H1 (cell line): Measurements from ENCODE around the gene G6PC3. TPM values are rescaled to one million over a fixed set of nuclear protein-coding genes. Genes with fewer than 3 reads are reported as not detected.

Source experiments
- CTCF ChIA-PET: fragments of 300-600 bp; sonication (Branson Sonifier 250); formaldehyde crosslinking; loops from one replicate; lab custom pipeline; 2021; ENCODE audit not compliant: partially characterized antibody; lab: Charles Lee
- POLR2A ChIA-PET: fragments of 300-600 bp; sonication (Branson Sonifier 250); formaldehyde crosslinking; loops from one replicate; lab custom pipeline; 2021; ENCODE audit warnings: inconsistent platforms; ENCODE audit not compliant: partially characterized antibody; lab: Charles Lee
- DNase-seq, 2 experiments: peaks; one replicate each; pipeline versions ENCODE4 v3.0.0 to v3.0.0-alpha.2; 2010 to 2022; ENCODE audit warnings: low spot score in 2 of 2, low read depth in 1 of 2, mixed read lengths in 1 of 2
- FAIRE-seq: peaks from 2 replicates; lab custom pipeline; 2011; peaks lifted over from hg19 to GRCh38; lab: Jason Lieb, UNC
- H2AFZ ChIP-seq: 2 replicates; pipeline ENCODE4 v1.8.1; 2012; ENCODE audit warnings: low read length, inconsistent platforms
- H2AK5ac ChIP-seq: 2 replicates; pipeline ENCODE4 v1.6.1; 2013; ENCODE audit warnings: low read depth, low read length
- H2BK120ac ChIP-seq: replicated peaks from 2 replicates; pipeline ENCODE3; 2013; ENCODE audit warnings: low read depth, low read length, inconsistent platforms
- H2BK12ac ChIP-seq: 2 replicates; pipeline ENCODE4 v1.6.1; 2013; ENCODE audit warnings: low read depth, low read length
- H2BK15ac ChIP-seq: 2 replicates; pipeline ENCODE4 v1.6.1; 2013; ENCODE audit warnings: low read length
- H2BK20ac ChIP-seq: 2 replicates; pipeline ENCODE4 v1.6.1; 2013; ENCODE audit warnings: low read length
- H2BK5ac ChIP-seq: 2 replicates; pipeline ENCODE4 v1.6.1; 2013; ENCODE audit warnings: low read depth, low read length
- H3K14ac ChIP-seq: 2 replicates; pipeline ENCODE4 v1.6.1; 2013; ENCODE audit warnings: inconsistent platforms; ENCODE audit not compliant: insufficient read length
- H3K18ac ChIP-seq: 2 replicates; pipeline ENCODE4 v1.6.1; 2013; ENCODE audit warnings: low read length; ENCODE audit errors: extremely low read depth
- H3K23ac ChIP-seq: 2 replicates; pipeline ENCODE4 v1.6.1; 2013; ENCODE audit warnings: inconsistent platforms; ENCODE audit not compliant: insufficient read length
- H3K23me2 ChIP-seq: 2 replicates; pipeline ENCODE4 v1.6.1; 2013; ENCODE audit warnings: low read depth, low read length
- H3K27ac ChIP-seq: 2 replicates; pipeline ENCODE4 v1.6.1; 2011; ENCODE audit warnings: low read depth, low read length, inconsistent platforms
- H3K27me3 ChIP-seq, 4 experiments: replicated peaks in 1 of 4; 1 replicate in 1 of 4; 2 replicates in 3 of 4; pipeline versions ENCODE4 v1.6.1 to v1.8.1; 2011 to 2013; ENCODE audit warnings: low read length in 3 of 4, mild to moderate bottlenecking in 3 of 4, inconsistent platforms in 2 of 4, mixed read lengths in 2 of 4, moderate library complexity in 1 of 4; ENCODE audit not compliant: control insufficient read depth in 3 of 4, insufficient read depth in 3 of 4; ENCODE audit errors: extremely low read depth in 1 of 4
- H3K36me3 ChIP-seq, 4 experiments: 2 replicates each; pipeline versions ENCODE4 v1.6.1 to v1.8.1; 2011 to 2013; ENCODE audit warnings: mild to moderate bottlenecking in 4 of 4, low read length in 3 of 4, moderate library complexity in 2 of 4, control low read depth in 1 of 4, inconsistent platforms in 1 of 4; ENCODE audit not compliant: insufficient read depth in 4 of 4, control insufficient read depth in 2 of 4
- H3K4ac ChIP-seq: replicated peaks from 2 replicates; pipeline ENCODE3; 2013; ENCODE audit warnings: low read length, low read depth, mixed read lengths, inconsistent platforms; ENCODE audit not compliant: insufficient read length
- H3K4me1 ChIP-seq, 4 experiments: replicated peaks in 1 of 4; 1 replicate in 1 of 4; 2 replicates in 3 of 4; pipeline versions ENCODE4 v1.6.1 to v1.8.1; 2011 to 2013; ENCODE audit warnings: low read length in 3 of 4, inconsistent platforms in 2 of 4, mixed read lengths in 1 of 4; ENCODE audit not compliant: insufficient read depth in 4 of 4, control insufficient read depth in 3 of 4
- H3K4me2 ChIP-seq, 2 experiments: 2 replicates each; pipeline versions ENCODE4 v1.6.1 to v1.8.1; 2011 to 2013; ENCODE audit warnings: low read depth in 2 of 2, low read length in 2 of 2, control low read depth in 1 of 2, inconsistent platforms in 1 of 2, mild to moderate bottlenecking in 1 of 2; ENCODE audit not compliant: insufficient read depth in 1 of 2
- H3K4me3 ChIP-seq, 4 experiments: fragments of 200-600, 300-600 bp in 1 of 4; sonication (generic), shearing (Covaris generic), sonication (Bioruptor Twin) in 1 of 4; 2 replicates each; pipeline versions ENCODE4 v1.5.1 to v1.8.1; 2011 to 2016; ENCODE audit warnings: low read length in 4 of 4, low read depth in 3 of 4, control low read depth in 2 of 4, inconsistent platforms in 2 of 4, mild to moderate bottlenecking in 2 of 4, mixed read lengths in 1 of 4, moderate library complexity in 1 of 4; ENCODE audit not compliant: insufficient read depth in 2 of 4; ENCODE audit errors: extremely low read depth in 1 of 4
- H3K56ac ChIP-seq: replicated peaks from 2 replicates; pipeline ENCODE3; 2013; ENCODE audit warnings: low read depth, mild to moderate bottlenecking, mixed read lengths, low read length, inconsistent platforms; ENCODE audit not compliant: insufficient read length
- H3K79me1 ChIP-seq: 2 replicates; pipeline ENCODE4 v1.6.1; 2013; ENCODE audit warnings: low read depth, low read length, control low read depth
- H3K79me2 ChIP-seq, 2 experiments: 2 replicates each; pipeline versions ENCODE4 v1.6.1 to v1.8.1; 2012 to 2013; ENCODE audit warnings: low read length in 2 of 2, mild to moderate bottlenecking in 2 of 2, inconsistent platforms in 1 of 2; ENCODE audit not compliant: insufficient read depth in 2 of 2, control insufficient read depth in 1 of 2
- H3K9ac ChIP-seq, 4 experiments: replicated peaks in 1 of 4; 1 replicate in 1 of 4; 2 replicates in 3 of 4; pipeline versions ENCODE4 v1.6.1 to v1.8.1; 2011 to 2013; ENCODE audit warnings: low read depth in 3 of 4, low read length in 3 of 4, control low read depth in 2 of 4, mild to moderate bottlenecking in 2 of 4, moderate library complexity in 2 of 4, inconsistent platforms in 1 of 4; ENCODE audit errors: extremely low read depth in 1 of 4
- H3K9me3 ChIP-seq, 2 experiments: 2 replicates each; pipeline versions ENCODE4 v1.6.1 to v1.8.1; 2012 to 2013; ENCODE audit warnings: mild to moderate bottlenecking in 2 of 2, moderate library complexity in 2 of 2, control low read depth in 1 of 2, inconsistent platforms in 1 of 2, low read depth in 1 of 2, low read length in 1 of 2, mixed read lengths in 1 of 2; ENCODE audit not compliant: insufficient read depth in 2 of 2
- H4K20me1 ChIP-seq, 2 experiments: replicated peaks in 1 of 2; 2 replicates each; pipeline versions ENCODE3 to v1.8.1; 2011 to 2013; ENCODE audit warnings: inconsistent platforms in 2 of 2, low read length in 2 of 2, mild to moderate bottlenecking in 1 of 2; ENCODE audit not compliant: insufficient read depth in 2 of 2, control insufficient read depth in 1 of 2
- H4K5ac ChIP-seq: 2 replicates; pipeline ENCODE4 v1.6.1; 2013; ENCODE audit warnings: low read length, low read depth, mixed read lengths, inconsistent platforms; ENCODE audit not compliant: insufficient read length
- H4K8ac ChIP-seq: 2 replicates; pipeline ENCODE4 v1.8.0; 2013; ENCODE audit warnings: mild to moderate bottlenecking, moderate library complexity, low read length, inconsistent platforms; ENCODE audit not compliant: insufficient read depth; ENCODE audit errors: extremely low read depth
- H4K91ac ChIP-seq: replicated peaks from 2 replicates; pipeline ENCODE3; 2013; ENCODE audit warnings: low read length, mixed read lengths, inconsistent platforms; ENCODE audit not compliant: insufficient read length
- MAFK ChIP-seq: IDR thresholded peaks from 2 replicates; pipeline ENCODE4 v1.6.1; 2012; ENCODE audit warnings: low read depth, mild to moderate bottlenecking, improper control_type of control experiment, low read length
- WGBS, 2 experiments: shearing (Covaris generic) in 1 of 2; methylation state at CpG; one replicate each; pipeline versions ENCODE4 v1.1.6 to v1.1.7; 2013 to 2015; ENCODE audit warnings: low lambda C conversion rate in 2 of 2, mixed read lengths in 2 of 2, inconsistent platforms in 1 of 2, low coverage in 1 of 2, missing lambda C conversion rate in 1 of 2; ENCODE audit not compliant: insufficient replicate concordance in 2 of 2, insufficient coverage in 1 of 2, insufficient read length in 1 of 2; ENCODE audit errors: extremely low coverage in 1 of 2, missing lambda C conversion rate in 1 of 2; 5-methylcytosine and 5-hydroxymethylcytosine counted together
- polyA plus RNA-seq, 7 experiments: library from polyadenylated mRNA; depleted of rRNA in 3 of 7; stranded (reverse) in 5 of 7; unstranded in 2 of 7; fragments of >200 nt in 5 of 7; fragments of 200-250 nt in 2 of 7; gene quantifications; 1 replicate in 5 of 7; 2 replicates in 1 of 7; 4 replicates in 1 of 7; pipeline versions ENCODE4 v1.2.1 to v1.2.3, GENCODE V29; 2011 to 2013; ENCODE audit warnings: missing spikeins in 2 of 7, mixed read lengths in 2 of 7
- total RNA-seq: library from RNA; stranded (reverse); fragmentation: NEBNext Ultra II Directional; extraction: Animal tissue kit (Norgen Biotek cat#: 25700); gene quantifications from 2 replicates; pipeline ENCODE4 v1.2.1, GENCODE V29; 2021

G6PC3 gene
- total and polyA plus RNA-seq, 2 of the 8 experiments (the other 6 are each of a cell fraction or from before 2014, with no cell fraction given), result 104 to 343 TPM

DNA sequence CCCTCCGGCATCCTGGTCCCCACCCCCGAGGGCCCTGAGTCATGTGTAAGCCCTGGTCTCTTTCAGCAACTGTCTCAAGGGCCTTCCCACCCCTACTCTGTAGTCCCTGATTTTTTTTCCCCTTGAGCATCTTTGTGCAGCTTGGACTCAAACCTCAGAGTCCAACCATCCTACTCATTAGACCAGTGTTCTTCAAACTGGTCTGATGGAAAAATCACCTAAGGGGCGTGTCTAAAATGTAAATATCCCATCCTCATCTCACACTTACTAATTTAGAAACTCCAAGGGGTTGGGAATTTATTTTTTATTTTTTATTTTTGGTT lies 624 bp downstream of the G6PC3 start:
- H3K9ac ChIP-seq, result peak overlapping the region in 3 of 4 experiments; percentile 55 to 88 (median 84); a peak in 6 of 7 replicates
- no peaks in the 10 kb centered on the region for H3K27me3 ChIP-seq
- peaks cover 0 to 4% (median under 1%) of the 10 kb centered on the region in 4 experiments; a peak in 3 of 7 replicates for H3K4me1 ChIP-seq
- peak overlapping the region; percentile 96 for H3K27ac ChIP-seq
- H3K4me3 ChIP-seq, result peak overlapping the region; percentile 50 to 86 (median 82)
- H2BK12ac ChIP-seq, result peak overlapping the region; percentile 45; the same call in 1 of the 2 replicates
- FAIRE-seq (no peak), DNase-seq (no peak)
- H2BK20ac ChIP-seq, result no peak overlapping the region
- H3K56ac ChIP-seq, result peak overlapping the region; percentile 13
- no peak overlapping the region for H3K23ac ChIP-seq
- H2AK5ac ChIP-seq, result no peak overlapping the region
- H3K18ac ChIP-seq, result 0 out of 2 replicates have a peak overlapping the region, but pooled peaks have one; percentile 84
- ChIA-PET POLR2A (interaction anchor here (0.7 to 4.2 kb wide), 6 partner anchors 12 to 53 kb away, joined by 3 to 33 read pairs (median 4); partner anchors contain the start of gene HDAC5), CTCF (interaction anchor here (7.1 kb wide), 1 partner anchor 15 kb away, joined by 71 read pairs; no protein-coding TSS in a partner anchor)
- H3K14ac ChIP-seq, result no peak overlapping the region
- 1% methylated on average over 3 of the region's 3 CpGs; no CpG with 5 or more reads in 1 of the 2 experiments for WGBS, 2 experiments
- H2BK5ac ChIP-seq, result peak overlapping the region; percentile 88
- H4K5ac ChIP-seq, result peak overlapping the region; percentile 74
- no peak overlapping the region for H2BK15ac ChIP-seq
- H3K36me3 ChIP-seq, result peaks cover 9 to 20% (median 14%) of the 10 kb centered on the region in 4 experiments; a peak in 6 of 8 replicates
- H3K23me2 ChIP-seq, result peaks cover 6% of the 10 kb centered on the region; the same call in 1 of the 2 replicates
- no peaks in the 10 kb centered on the region for H3K79me1 ChIP-seq
- peaks cover 0 to 19% of the 10 kb centered on the region in 2 experiments; a peak in 2 of 4 replicates for H3K79me2 ChIP-seq
- H4K20me1 ChIP-seq, result peaks cover 0 to 7% of the 10 kb centered on the region in 2 experiments
- peak overlapping the region; percentile 84 for H4K91ac ChIP-seq
- TF ChIP-seq MAFK, result no peak
- no peak overlapping the region for H2BK120ac ChIP-seq
- H4K8ac ChIP-seq, result peak overlapping the region; percentile 91; the same call in 1 of the 2 replicates
- H3K9me3 ChIP-seq, result no peaks in the 10 kb centered on the region
- no peak overlapping the region for H3K4ac ChIP-seq
- H2AFZ ChIP-seq, result no peak overlapping the region
- H3K4me2 ChIP-seq, result peak overlapping the region; percentile 77 to 87
